DND-41 (cell line): ENCODE data around the gene LRRC28.

Experiments
- ATAC-seq: fragments of 200-7000 bp; cut with Tn5 transposase; 3 replicates; pipeline ENCODE4 v1.9.1; 2021; ENCODE audit warnings: low read depth; ENCODE audit not compliant: insufficient read depth
- DNase-seq: peaks from one replicate; pipeline ENCODE4 v3.0.0-alpha.2; 2020
- H2AFZ ChIP-seq: 2 replicates; pipeline ENCODE4 v1.6.0; 2012; ENCODE audit warnings: low read depth, low read length
- H3K27ac ChIP-seq: 2 replicates; pipeline ENCODE4 v1.5.1; 2012; ENCODE audit warnings: low read length, inconsistent platforms
- H3K27me3 ChIP-seq: fragments of 200-600 bp; sonication (generic); 2 replicates; pipeline ENCODE4 v1.6.0; 2012; ENCODE audit warnings: low read length, mild to moderate bottlenecking, inconsistent platforms; ENCODE audit not compliant: insufficient read depth, poor library complexity
- H3K36me3 ChIP-seq: 2 replicates; pipeline ENCODE4 v1.5.1; 2012; ENCODE audit warnings: low read length, inconsistent platforms; ENCODE audit not compliant: insufficient read depth
- H3K4me1 ChIP-seq: 2 replicates; pipeline ENCODE4 v1.5.1; 2012; ENCODE audit warnings: mild to moderate bottlenecking, low read length; ENCODE audit not compliant: insufficient read depth
- H3K4me2 ChIP-seq: 2 replicates; pipeline ENCODE4 v1.6.0; 2012; ENCODE audit warnings: mild to moderate bottlenecking, moderate library complexity, low read length, inconsistent platforms; ENCODE audit not compliant: insufficient read depth
- H3K4me3 ChIP-seq, 2 experiments: fragments of 200-600 bp in 1 of 2; shearing (Covaris generic) in 1 of 2; 2 replicates each; pipeline ENCODE4 v1.5.1; 2012 to 2016; ENCODE audit warnings: inconsistent platforms in 2 of 2, low read length in 2 of 2, mild to moderate bottlenecking in 2 of 2, low read depth in 1 of 2, moderate library complexity in 1 of 2
- H3K79me2 ChIP-seq: 2 replicates; pipeline ENCODE4 v1.6.0; 2012; ENCODE audit warnings: low read length, inconsistent platforms; ENCODE audit not compliant: insufficient read depth
- H3K9ac ChIP-seq: 2 replicates; pipeline ENCODE4 v1.6.0; 2012; ENCODE audit warnings: low read depth, mild to moderate bottlenecking, inconsistent platforms, low read length, moderate library complexity
- H3K9me3 ChIP-seq: 2 replicates; pipeline ENCODE4 v1.5.1; 2012; ENCODE audit warnings: low read length, moderate library complexity, mild to moderate bottlenecking, inconsistent platforms; ENCODE audit not compliant: insufficient read depth, severe bottlenecking
- H4K20me1 ChIP-seq: 2 replicates; pipeline ENCODE4 v1.6.0; 2012; ENCODE audit warnings: low read length; ENCODE audit not compliant: insufficient read depth
- CTCF ChIP-seq: IDR thresholded peaks from 2 replicates; pipeline ENCODE4 v1.5.1; 2012; ENCODE audit warnings: borderline replicate concordance, low read length, moderate library complexity, mild to moderate bottlenecking; ENCODE audit not compliant: poor library complexity, severe bottlenecking; ENCODE audit errors: extremely low read depth
- EZH2 ChIP-seq: IDR thresholded peaks from 3 replicates; pipeline ENCODE4 v1.6.1; 2012; ENCODE audit warnings: borderline replicate concordance, low read depth, mild to moderate bottlenecking, moderate library complexity, low read length, inconsistent platforms; ENCODE audit not compliant: severe bottlenecking

LRRC28 gene

GRCh38 chr15:99244306-99244705, 7.0 kb upstream of the LRRC28 start:
- ATAC-seq (no peak), DNase-seq (no peak)
- no peaks in the 10 kb centered on the region for H3K9me3 ChIP-seq
- no peak overlapping the region for H3K27ac ChIP-seq
- H3K9ac ChIP-seq = no peak overlapping the region
- peaks cover 21% of the 10 kb centered on the region for H3K4me1 ChIP-seq
- no peak overlapping the region for H2AFZ ChIP-seq
- H3K4me3 ChIP-seq = no peak overlapping the region
- peaks cover 28% of the 10 kb centered on the region for H3K79me2 ChIP-seq
- TF ChIP-seq CTCF (no peak), EZH2 (no peak)
- H3K4me2 ChIP-seq = no peak overlapping the region
- H4K20me1 ChIP-seq = no peaks in the 10 kb centered on the region
- peaks cover 3% of the 10 kb centered on the region; the same call in 1 of the 2 replicates for H3K36me3 ChIP-seq
- H3K27me3 ChIP-seq = no peaks in the 10 kb centered on the region

- H3K9me3 ChIP-seq = no peaks in the 10 kb centered on the region
- H3K27me3 ChIP-seq = no peaks in the 10 kb centered on the region
- H3K79me2 ChIP-seq = peaks cover 50% of the 10 kb centered on the region
- no peak overlapping the region for H3K27ac ChIP-seq
- no peak for DNase-seq
- H3K4me1 ChIP-seq = peaks cover 35% of the 10 kb centered on the region
- H3K4me2 ChIP-seq = peak overlapping the region; percentile 38; the same call in 1 of the 2 replicates
- TF ChIP-seq CTCF = no peak
- TF ChIP-seq EZH2 = no peak
- H3K4me3 ChIP-seq = no peak overlapping the region
- H4K20me1 ChIP-seq = no peaks in the 10 kb centered on the region
- H3K9ac ChIP-seq = no peak overlapping the region
- no peak for ATAC-seq
- H2AFZ ChIP-seq = 0 out of 2 replicates have a peak overlapping the region, but pooled peaks have one; percentile 5
- no peaks in the 10 kb centered on the region for H3K36me3 ChIP-seq
Measured at GRCh38 chr15:99247062-99247461, 4.2 kb upstream of the LRRC28 start.

GRCh38 chr15:99248000-99248715, 3.1 kb upstream of the LRRC28 start:
- peak overlapping the region; percentile 75 for H3K9ac ChIP-seq
- H3K27ac ChIP-seq = peak overlapping the region; percentile 23; the same call in 1 of the 2 replicates
- TF ChIP-seq CTCF (no peak), EZH2 (no peak)
- ATAC-seq (no peak), DNase-seq (no peak)
- peaks cover 58% of the 10 kb centered on the region for H3K79me2 ChIP-seq
- no peaks in the 10 kb centered on the region for H3K27me3 ChIP-seq
- peak overlapping the region; percentile 30 for H2AFZ ChIP-seq
- no peaks in the 10 kb centered on the region for H3K36me3 ChIP-seq
- H4K20me1 ChIP-seq = no peaks in the 10 kb centered on the region
- H3K9me3 ChIP-seq = no peaks in the 10 kb centered on the region
- H3K4me3 ChIP-seq = peak overlapping the region in 1 of 2 experiments; percentile 86; a peak in 3 of 4 replicates
- H3K4me1 ChIP-seq = peaks cover 46% of the 10 kb centered on the region
- peak overlapping the region; percentile 83 for H3K4me2 ChIP-seq
